Neural progenitor cell (in vitro differentiated cells): ENCODE results near the gene NCF4. TPM values are rescaled to one million over a fixed set of nuclear protein-coding genes. Genes with fewer than 3 reads are reported as not detected.

Experiments used
- DNase-seq: peaks from one replicate; pipeline ENCODE4 v3.0.0-alpha.2; 2016; ENCODE audit warnings: low spot score
- H2AFZ ChIP-seq: fragments of 200-600 bp; sonication (generic); replicated peaks from 2 replicates; pipeline ENCODE4 v1.6.1; 2016; ENCODE audit warnings: antibody characterized with exemption
- H3F3A ChIP-seq: fragments of 200-600 bp; sonication (generic); 2 replicates; pipeline ENCODE4 v1.6.1; 2016; ENCODE audit warnings: antibody characterized with exemption, low read depth
- H3K27ac ChIP-seq: fragments of 200-600 bp; sonication (generic); 2 replicates; pipeline ENCODE4 v1.5.1; 2016; ENCODE audit warnings: mild to moderate bottlenecking
- H3K27me3 ChIP-seq: fragments of 200-600 bp; sonication (generic); 2 replicates; pipeline ENCODE4 v1.6.1; 2016; ENCODE audit warnings: mild to moderate bottlenecking, moderate library complexity
- H3K36me3 ChIP-seq: fragments of 200-600 bp; sonication (generic); 2 replicates; pipeline ENCODE4 v1.5.1; 2016
- H3K4me1 ChIP-seq: fragments of 200-600 bp; sonication (generic); 2 replicates; pipeline ENCODE4 v1.6.1; 2016; ENCODE audit warnings: mixed run types
- H3K4me2 ChIP-seq: fragments of 200-600 bp; sonication (generic); 2 replicates; pipeline ENCODE4 v1.6.1; 2016
- H3K4me3 ChIP-seq: fragments of 200-600 bp; sonication (generic); 2 replicates; pipeline ENCODE4 v1.5.1; 2016
- H3K79me2 ChIP-seq: fragments of 200-600 bp; sonication (generic); 2 replicates; pipeline ENCODE4 v1.6.1; 2016; ENCODE audit warnings: low read depth
- H3K9ac ChIP-seq: fragments of 200-600 bp; sonication (generic); 2 replicates; pipeline ENCODE4 v1.6.1; 2016
- H3K9me3 ChIP-seq: fragments of 200-600 bp; sonication (generic); 2 replicates; pipeline ENCODE4 v1.5.1; 2016; ENCODE audit warnings: low read depth
- H4K20me1 ChIP-seq: fragments of 200-600 bp; sonication (generic); 2 replicates; pipeline ENCODE4 v1.6.1; 2016; ENCODE audit warnings: low read depth
- H3K27ac Mint-ChIP-seq: 3 replicates; pipeline ENCODE4 v1.8.0; 2021; ENCODE audit warnings: mixed read lengths
- H3K27me3 Mint-ChIP-seq: 2 replicates; pipeline ENCODE4 v1.8.0; 2022; ENCODE audit warnings: low read depth, mild to moderate bottlenecking, inconsistent platforms, moderate library complexity, mixed read lengths; ENCODE audit not compliant: insufficient read depth
- H3K36me3 Mint-ChIP-seq: 3 replicates; pipeline ENCODE4 v1.8.0; 2021; ENCODE audit warnings: mixed read lengths
- H3K4me1 Mint-ChIP-seq: 3 replicates; pipeline ENCODE4 v1.8.0; 2021; ENCODE audit warnings: mixed read lengths
- H3K4me3 Mint-ChIP-seq: 3 replicates; pipeline ENCODE4 v1.8.0; 2021; ENCODE audit warnings: mild to moderate bottlenecking, moderate library complexity, mixed read lengths
- H3K9me3 Mint-ChIP-seq: 3 replicates; pipeline ENCODE4 v1.8.0; 2020; ENCODE audit warnings: mixed read lengths
- CTCF ChIP-seq: fragments of 200-600 bp; sonication (generic); IDR thresholded peaks from 2 replicates; pipeline ENCODE4 v1.5.1; 2017; ENCODE audit warnings: antibody characterized with exemption, mild to moderate bottlenecking
- EZH2 ChIP-seq: fragments of 200-600 bp; sonication (generic); IDR thresholded peaks from 2 replicates; pipeline ENCODE4 v1.6.1; 2017; ENCODE audit warnings: antibody characterized with exemption, mild to moderate bottlenecking, moderate library complexity
- EZH2phosphoT487 ChIP-seq: fragments of 200-600 bp; sonication (generic); IDR thresholded peaks from 2 replicates; pipeline ENCODE4 v1.6.1; 2017; ENCODE audit warnings: antibody characterized with exemption
- total RNA-seq: library from RNA; depleted of rRNA; stranded (reverse); fragments of >200 nt; gene quantifications from 2 replicates; pipeline ENCODE4 v1.2.3, GENCODE V29; 2015; ENCODE audit warnings: low replicate concordance

NCF4 gene
- total RNA-seq, 1 donor from 2014 or later, result not detected

GRCh38 chr22:36873614-36874308 lies 13.0 kb downstream of the NCF4 start:
- Histone ChIP-seq H3F3A (no peaks in the 10 kb centered on the region), H3K36me3 (no peaks in the 10 kb centered on the region), H3K4me3 (no peak overlapping the region), H3K79me2 (no peaks in the 10 kb centered on the region), H3K9me3 (no peaks in the 10 kb centered on the region), H3K27me3 (no peaks in the 10 kb centered on the region), H4K20me1 (no peaks in the 10 kb centered on the region), H3K9ac (no peak overlapping the region), H3K27ac (no peak overlapping the region), H3K4me2 (no peak overlapping the region), H2AFZ (no peak overlapping the region), H3K4me1 (no peaks in the 10 kb centered on the region)
- H3K9me3 Mint-ChIP-seq, result peaks cover 2% of the 10 kb centered on the region
- DNase-seq, result peak; percentile 35
- no peaks in the 10 kb centered on the region for H3K4me1 Mint-ChIP-seq
- peaks cover 15% of the 10 kb centered on the region for H3K27me3 Mint-ChIP-seq
- TF ChIP-seq EZH2phosphoT487, result no peak
- no peak for TF ChIP-seq EZH2
- TF ChIP-seq CTCF, result peak; percentile 35
- no peaks in the 10 kb centered on the region for H3K36me3 Mint-ChIP-seq
- H3K27ac Mint-ChIP-seq, result no peak overlapping the region
- H3K4me3 Mint-ChIP-seq, result no peak overlapping the region

GRCh38 chr22:36874309-36874696 lies 13.5 kb downstream of the NCF4 start:
- Histone ChIP-seq H3K9me3 (no peaks in the 10 kb centered on the region), H3K27ac (no peak overlapping the region), H3K36me3 (no peaks in the 10 kb centered on the region), H2AFZ (no peak overlapping the region), H3K4me2 (no peak overlapping the region), H3K4me3 (no peak overlapping the region), H4K20me1 (no peaks in the 10 kb centered on the region), H3K4me1 (no peaks in the 10 kb centered on the region), H3K27me3 (no peaks in the 10 kb centered on the region), H3K79me2 (no peaks in the 10 kb centered on the region), H3K9ac (no peak overlapping the region), H3F3A (no peaks in the 10 kb centered on the region)
- Mint-ChIP-seq H3K4me1 (no peaks in the 10 kb centered on the region), H3K27me3 (peaks cover 15% of the 10 kb centered on the region), H3K9me3 (peaks cover 2% of the 10 kb centered on the region), H3K27ac (no peak overlapping the region), H3K36me3 (no peaks in the 10 kb centered on the region), H3K4me3 (no peak overlapping the region)
- no peak for TF ChIP-seq EZH2
- DNase-seq, result no peak

- H3K9ac ChIP-seq, result no peak overlapping the region
- H3K79me2 ChIP-seq, result no peaks in the 10 kb centered on the region
- H3K36me3 ChIP-seq, result no peaks in the 10 kb centered on the region
- H3K4me3 ChIP-seq, result no peak overlapping the region
- Mint-ChIP-seq H3K36me3 (no peaks in the 10 kb centered on the region), H3K27ac (peak overlapping the region; percentile 3), H3K4me1 (no peaks in the 10 kb centered on the region), H3K9me3 (peaks cover 2% of the 10 kb centered on the region), H3K4me3 (no peak overlapping the region), H3K27me3 (peaks cover 15% of the 10 kb centered on the region)
- H3K4me2 ChIP-seq, result no peak overlapping the region
- TF ChIP-seq CTCF, result no peak
- no peak overlapping the region for H3K27ac ChIP-seq
- H3K27me3 ChIP-seq, result no peaks in the 10 kb centered on the region
- no peaks in the 10 kb centered on the region for H3K4me1 ChIP-seq
- H2AFZ ChIP-seq, result no peak overlapping the region
- DNase-seq, result no peak
- H4K20me1 ChIP-seq, result no peaks in the 10 kb centered on the region
- H3K9me3 ChIP-seq, result no peaks in the 10 kb centered on the region
- H3F3A ChIP-seq, result no peaks in the 10 kb centered on the region
Measured at GRCh38 chr22:36874736-36875135, 13.9 kb downstream of the NCF4 start.

GRCh38 chr22:36875741-36876140 lies 14.9 kb downstream of the NCF4 start:
- no peaks in the 10 kb centered on the region for H3K36me3 Mint-ChIP-seq
- TF ChIP-seq EZH2phosphoT487 (no peak), EZH2 (no peak), CTCF (no peak)
- no peak for DNase-seq
- Histone ChIP-seq H3K79me2 (no peaks in the 10 kb centered on the region), H3K4me2 (no peak overlapping the region), H3K4me1 (no peaks in the 10 kb centered on the region), H2AFZ (no peak overlapping the region), H3K27me3 (no peaks in the 10 kb centered on the region), H3F3A (no peaks in the 10 kb centered on the region), H3K9ac (no peak overlapping the region), H3K9me3 (no peaks in the 10 kb centered on the region), H3K4me3 (no peak overlapping the region), H4K20me1 (no peaks in the 10 kb centered on the region), H3K27ac (no peak overlapping the region), H3K36me3 (no peaks in the 10 kb centered on the region)
- no peak overlapping the region for H3K4me3 Mint-ChIP-seq
- H3K27me3 Mint-ChIP-seq, result peaks cover 15% of the 10 kb centered on the region
- no peaks in the 10 kb centered on the region for H3K4me1 Mint-ChIP-seq
- peaks cover 4% of the 10 kb centered on the region for H3K9me3 Mint-ChIP-seq
- H3K27ac Mint-ChIP-seq, result no peak overlapping the region
